ENCODE data around the gene GPD1L. TPM values are rescaled to one million over a fixed set of nuclear protein-coding genes. Genes with fewer than 3 reads are reported as not detected.

GPD1L gene
- polyA plus RNA-seq, 1 donor (not counting 4 experiments of a cell fraction or from before 2014, with no cell fraction given) = 4.5 TPM

GRCh38 chr3:32195995-32196540, 89.6 kb downstream of the GPD1L start:
- Histone ChIP-seq H3K27me3 (ENCODE audit: control insufficient read depth, extremely low read depth, insufficient read depth, low read length) (peaks cover 15% of the 10 kb centered on the region), H2AFZ (ENCODE audit: control insufficient read depth, low read length) (no peak overlapping the region), H3K9me1 (ENCODE audit: control insufficient read depth, extremely low read depth, insufficient read depth, low read length) (no peaks in the 10 kb centered on the region), H3K27ac (ENCODE audit: control insufficient read depth, insufficient read depth, low read length) (no peak overlapping the region), H3K4me1 (ENCODE audit: control insufficient read depth, extremely low read depth, insufficient read depth, low read length) (no peaks in the 10 kb centered on the region), H3K9me3 (ENCODE audit: control insufficient read depth, low read depth, low read length) (no peaks in the 10 kb centered on the region), H3K4me3 (ENCODE audit: control insufficient read depth in 2 of 3, extremely low read depth in 1 of 3, insufficient read depth in 2 of 3, low read depth in 1 of 3, low read length in 3 of 3) (no peak overlapping the region), H4K20me1 (ENCODE audit: control insufficient read depth, extremely low read depth, insufficient read depth, low read length) (no peaks in the 10 kb centered on the region), H3K79me2 (ENCODE audit: control insufficient read depth, insufficient read depth, low read length) (no peaks in the 10 kb centered on the region), H3K9ac (ENCODE audit: control insufficient read depth, extremely low read depth, insufficient read depth, low read length) (no peak overlapping the region), H3K36me3 (ENCODE audit: control insufficient read depth in 2 of 2, extremely low read depth in 1 of 2, insufficient read depth in 2 of 2, low read length in 2 of 2) (no peaks in the 10 kb centered on the region), H3K4me2 (ENCODE audit: control insufficient read depth, extremely low read depth, insufficient read depth, low read depth, low read length) (no peak overlapping the region)
- FAIRE-seq (no peak), DNase-seq (ENCODE audit: low read depth, low spot score) (no peak)
- dilution Hi-C loops (cut with MboI; ENCODE audit: extremely low pct_ligation_motif_present, low sequenced_read_pairs) = loop anchor here (25.0 kb wide), 1 partner anchor 141 kb away; no protein-coding TSS in a partner anchor
- TF ChIP-seq EZH2 (IDR thresholded peaks at IDR 0.05; ENCODE audit: low read length) (no peak), CTCF (optimal IDR thresholded peaks at IDR 0.05 in 1 of 3, IDR thresholded peaks at IDR 0.05 in 1 of 3, conservative IDR thresholded peaks at IDR 0.05 in 1 of 3; ENCODE audit: extremely low read depth in 1 of 3, insufficient read depth in 2 of 3, low read length in 3 of 3) (no peak)

- FAIRE-seq (no peak), DNase-seq (ENCODE audit: low read depth, low spot score) (no peak)
- no peak for TF ChIP-seq EZH2 (IDR thresholded peaks at IDR 0.05; ENCODE audit: low read length)
- TF ChIP-seq CTCF (optimal IDR thresholded peaks at IDR 0.05 in 1 of 3, IDR thresholded peaks at IDR 0.05 in 1 of 3, conservative IDR thresholded peaks at IDR 0.05 in 1 of 3; ENCODE audit: extremely low read depth in 1 of 3, insufficient read depth in 2 of 3, low read length in 3 of 3) = no peak
- no peaks in the 10 kb centered on the region for H4K20me1 ChIP-seq (ENCODE audit: control insufficient read depth, extremely low read depth, insufficient read depth, low read length)
- peaks cover 17% of the 10 kb centered on the region for H3K27me3 ChIP-seq (ENCODE audit: control insufficient read depth, extremely low read depth, insufficient read depth, low read length)
- H3K4me3 ChIP-seq (ENCODE audit: control insufficient read depth in 2 of 3, extremely low read depth in 1 of 3, insufficient read depth in 2 of 3, low read depth in 1 of 3, low read length in 3 of 3) = no peak overlapping the region
- H3K9me3 ChIP-seq (ENCODE audit: control insufficient read depth, low read depth, low read length) = no peaks in the 10 kb centered on the region
- H3K4me1 ChIP-seq (ENCODE audit: control insufficient read depth, extremely low read depth, insufficient read depth, low read length) = no peaks in the 10 kb centered on the region
- H3K9me1 ChIP-seq (ENCODE audit: control insufficient read depth, extremely low read depth, insufficient read depth, low read length) = no peaks in the 10 kb centered on the region
- H3K27ac ChIP-seq (ENCODE audit: control insufficient read depth, insufficient read depth, low read length) = no peak overlapping the region
- no peak overlapping the region for H3K9ac ChIP-seq (ENCODE audit: control insufficient read depth, extremely low read depth, insufficient read depth, low read length)
- dilution Hi-C loops (cut with MboI; ENCODE audit: extremely low pct_ligation_motif_present, low sequenced_read_pairs) = loop anchor here (25.0 kb wide), 1 partner anchor 139 kb away; no protein-coding TSS in a partner anchor
- no peak overlapping the region for H3K4me2 ChIP-seq (ENCODE audit: control insufficient read depth, extremely low read depth, insufficient read depth, low read depth, low read length)
- H3K79me2 ChIP-seq (ENCODE audit: control insufficient read depth, insufficient read depth, low read length) = no peaks in the 10 kb centered on the region
- no peaks in the 10 kb centered on the region for H3K36me3 ChIP-seq (ENCODE audit: control insufficient read depth in 2 of 2, extremely low read depth in 1 of 2, insufficient read depth in 2 of 2, low read length in 2 of 2)
- no peak overlapping the region for H2AFZ ChIP-seq (ENCODE audit: control insufficient read depth, low read length)
Observed at GRCh38 chr3:32197991-32198390, 91.6 kb downstream of the GPD1L start.

Measured in keratinocyte (primary cell).